VCaP (cell line): ENCODE results near the gene MYMX.
"Not testable (repeated sequence)": the region's sequence is repeated elsewhere in the genome, so short reads cannot be mapped to it uniquely, and the experiment has no call there.

Experiments
- H3K27ac ChIP-seq: fragments of 450-650 bp; 2 replicates; pipeline ENCODE4 v1.5.1; 2017
- CTCF ChIP-seq: fragments of 450-650 bp; conservative IDR thresholded peaks from 2 replicates; pipeline ENCODE4 v1.5.1; 2017; ENCODE audit warnings: mild to moderate bottlenecking, moderate library complexity

Gene MYMX

GRCh38 chr6:44190715-44191114, 26.0 kb upstream of the MYMX start:
- no peak for TF ChIP-seq CTCF

GRCh38 chr6:44192428-44193041, 24.2 kb upstream of the MYMX start:
- no peak for TF ChIP-seq CTCF
- no peak overlapping the region for H3K27ac ChIP-seq

More at GRCh38 chr6:44190715-44191114, 26.0 kb upstream of the MYMX start:
- H3K27ac ChIP-seq = no peak overlapping the region

- H3K27ac ChIP-seq = no peak overlapping the region
- TF ChIP-seq CTCF = no peak
These were observed 23.3 kb upstream of the MYMX start for GRCh38 chr6:44193307-44193910.

GRCh38 chr6:44194326-44194725, 22.4 kb upstream of the MYMX start:
- TF ChIP-seq CTCF = no peak
- H3K27ac ChIP-seq = no peak overlapping the region

- H3K27ac ChIP-seq = not testable (repeated sequence)
These were observed 20.4 kb upstream of the MYMX start for GRCh38 chr6:44196351-44196750.

GRCh38 chr6:44198684-44199083, 18.0 kb upstream of the MYMX start:
- no peak overlapping the region for H3K27ac ChIP-seq
- no peak for TF ChIP-seq CTCF

- no peak for TF ChIP-seq CTCF
- H3K27ac ChIP-seq = no peak overlapping the region
These were observed 16.8 kb upstream of the MYMX start for GRCh38 chr6:44199883-44200282.

GRCh38 chr6:44201200-44201599, 15.5 kb upstream of the MYMX start:
- H3K27ac ChIP-seq = no peak overlapping the region
- no peak for TF ChIP-seq CTCF
